Measurements from ENCODE around the gene MCF2L2.

- TF ChIP-seq CTCF (IDR thresholded peaks at IDR 0.05) (no peak), POLR2A (IDR thresholded peaks at IDR 0.05) (no peak)
Observed at GRCh38 chr3:183249006-183249718, 179.3 kb downstream of the MCF2L2 start.

All from thyroid gland (tissue), 4 donors.